ENCODE results near the gene MYO18B.

The MYO18B gene

DNA sequence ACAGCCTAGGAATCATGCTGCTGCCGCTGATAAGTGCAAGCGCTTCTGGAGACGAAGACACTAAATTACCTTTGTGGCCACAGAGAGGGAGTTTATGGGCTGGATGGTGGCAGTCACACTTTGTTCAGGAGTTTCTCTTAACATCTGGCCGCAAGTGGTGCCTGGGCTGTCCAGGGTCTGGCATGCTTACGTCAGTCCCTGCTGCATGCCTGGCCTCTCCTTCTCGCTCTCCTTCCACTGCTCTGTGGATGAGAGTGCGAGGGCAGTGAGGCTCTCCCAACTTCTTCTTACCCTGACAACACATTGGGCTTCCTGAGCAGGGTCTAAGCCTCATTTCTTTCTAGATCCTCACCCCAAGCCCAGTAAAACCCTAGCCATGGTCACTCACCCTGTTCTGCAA lies 266.6 kb downstream of the MYO18B start:
- Histone ChIP-seq H3K27me3 (ENCODE audit: insufficient read depth, poor library complexity, severe bottlenecking) (no peaks in the 10 kb centered on the region), H3K4me3 (replicated peaks; ENCODE audit: insufficient read depth, low read length) (no peak overlapping the region), H3K27ac (replicated peaks) (no peak overlapping the region)
- no peak for DNase-seq (ENCODE audit: low read depth in 1 of 2, low spot score in 1 of 2)
- TF ChIP-seq GABPA (IDR thresholded peaks at IDR 0.05; ENCODE audit: low read depth) (no peak), POLR2AphosphoS5 (IDR thresholded peaks at IDR 0.05; ENCODE audit: low read depth) (no peak), SPI1 (IDR thresholded peaks at IDR 0.05; ENCODE audit: borderline replicate concordance, low read depth) (no peak)
- TF ChIP-seq, protein P1, sequence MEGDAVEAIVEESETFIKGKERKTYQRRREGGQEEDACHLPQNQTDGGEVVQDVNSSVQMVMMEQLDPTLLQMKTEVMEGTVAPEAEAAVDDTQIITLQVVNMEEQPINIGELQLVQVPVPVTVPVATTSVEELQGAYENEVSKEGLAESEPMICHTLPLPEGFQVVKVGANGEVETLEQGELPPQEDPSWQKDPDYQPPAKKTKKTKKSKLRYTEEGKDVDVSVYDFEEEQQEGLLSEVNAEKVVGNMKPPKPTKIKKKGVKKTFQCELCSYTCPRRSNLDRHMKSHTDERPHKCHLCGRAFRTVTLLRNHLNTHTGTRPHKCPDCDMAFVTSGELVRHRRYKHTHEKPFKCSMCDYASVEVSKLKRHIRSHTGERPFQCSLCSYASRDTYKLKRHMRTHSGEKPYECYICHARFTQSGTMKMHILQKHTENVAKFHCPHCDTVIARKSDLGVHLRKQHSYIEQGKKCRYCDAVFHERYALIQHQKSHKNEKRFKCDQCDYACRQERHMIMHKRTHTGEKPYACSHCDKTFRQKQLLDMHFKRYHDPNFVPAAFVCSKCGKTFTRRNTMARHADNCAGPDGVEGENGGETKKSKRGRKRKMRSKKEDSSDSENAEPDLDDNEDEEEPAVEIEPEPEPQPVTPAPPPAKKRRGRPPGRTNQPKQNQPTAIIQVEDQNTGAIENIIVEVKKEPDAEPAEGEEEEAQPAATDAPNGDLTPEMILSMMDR (IDR thresholded peaks at IDR 0.05; ENCODE audit: insufficient read depth, low read length) = no peak
- TF ChIP-seq, protein P2, sequence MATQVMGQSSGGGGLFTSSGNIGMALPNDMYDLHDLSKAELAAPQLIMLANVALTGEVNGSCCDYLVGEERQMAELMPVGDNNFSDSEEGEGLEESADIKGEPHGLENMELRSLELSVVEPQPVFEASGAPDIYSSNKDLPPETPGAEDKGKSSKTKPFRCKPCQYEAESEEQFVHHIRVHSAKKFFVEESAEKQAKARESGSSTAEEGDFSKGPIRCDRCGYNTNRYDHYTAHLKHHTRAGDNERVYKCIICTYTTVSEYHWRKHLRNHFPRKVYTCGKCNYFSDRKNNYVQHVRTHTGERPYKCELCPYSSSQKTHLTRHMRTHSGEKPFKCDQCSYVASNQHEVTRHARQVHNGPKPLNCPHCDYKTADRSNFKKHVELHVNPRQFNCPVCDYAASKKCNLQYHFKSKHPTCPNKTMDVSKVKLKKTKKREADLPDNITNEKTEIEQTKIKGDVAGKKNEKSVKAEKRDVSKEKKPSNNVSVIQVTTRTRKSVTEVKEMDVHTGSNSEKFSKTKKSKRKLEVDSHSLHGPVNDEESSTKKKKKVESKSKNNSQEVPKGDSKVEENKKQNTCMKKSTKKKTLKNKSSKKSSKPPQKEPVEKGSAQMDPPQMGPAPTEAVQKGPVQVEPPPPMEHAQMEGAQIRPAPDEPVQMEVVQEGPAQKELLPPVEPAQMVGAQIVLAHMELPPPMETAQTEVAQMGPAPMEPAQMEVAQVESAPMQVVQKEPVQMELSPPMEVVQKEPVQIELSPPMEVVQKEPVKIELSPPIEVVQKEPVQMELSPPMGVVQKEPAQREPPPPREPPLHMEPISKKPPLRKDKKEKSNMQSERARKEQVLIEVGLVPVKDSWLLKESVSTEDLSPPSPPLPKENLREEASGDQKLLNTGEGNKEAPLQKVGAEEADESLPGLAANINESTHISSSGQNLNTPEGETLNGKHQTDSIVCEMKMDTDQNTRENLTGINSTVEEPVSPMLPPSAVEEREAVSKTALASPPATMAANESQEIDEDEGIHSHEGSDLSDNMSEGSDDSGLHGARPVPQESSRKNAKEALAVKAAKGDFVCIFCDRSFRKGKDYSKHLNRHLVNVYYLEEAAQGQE (IDR thresholded peaks at IDR 0.05; ENCODE audit: insufficient replicate concordance, low read depth) = no peak

DNA sequence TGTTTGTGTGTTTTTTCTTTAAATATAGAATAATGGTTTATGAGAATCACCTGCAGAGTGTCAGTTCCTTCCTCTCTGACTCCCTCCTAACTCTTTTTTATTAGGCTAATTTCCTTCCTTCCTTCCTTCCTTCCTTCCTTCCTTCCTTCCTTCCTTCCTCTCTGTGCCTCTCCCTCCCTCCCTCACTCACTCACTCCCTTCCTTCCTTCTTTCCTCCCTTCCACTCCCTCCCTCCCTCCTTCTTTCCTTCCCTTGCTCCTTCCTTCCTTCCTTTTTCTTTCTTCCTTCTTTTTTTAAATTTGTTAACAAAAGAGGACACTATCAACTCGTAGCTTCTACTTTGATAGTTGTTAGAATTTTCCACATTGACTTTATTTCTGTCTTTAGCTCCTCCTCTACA lies 274.9 kb downstream of the MYO18B start:
- H3K27ac ChIP-seq (replicated peaks) = no peak overlapping the region
- DNase-seq (ENCODE audit: low read depth in 1 of 2, low spot score in 1 of 2) = no peak
- TF ChIP-seq POLR2AphosphoS5 (IDR thresholded peaks at IDR 0.05; ENCODE audit: low read depth) (no peak), SPI1 (IDR thresholded peaks at IDR 0.05; ENCODE audit: borderline replicate concordance, low read depth) (no peak), GABPA (IDR thresholded peaks at IDR 0.05; ENCODE audit: low read depth) (no peak)
- TF ChIP-seq, protein P1 (IDR thresholded peaks at IDR 0.05; ENCODE audit: insufficient read depth, low read length) = no peak
- TF ChIP-seq, protein P2 (IDR thresholded peaks at IDR 0.05; ENCODE audit: insufficient replicate concordance, low read depth) = no peak
- H3K27me3 ChIP-seq (ENCODE audit: insufficient read depth, poor library complexity, severe bottlenecking) = no peaks in the 10 kb centered on the region
- H3K4me3 ChIP-seq (replicated peaks; ENCODE audit: insufficient read depth, low read length) = no peak overlapping the region

DNA sequence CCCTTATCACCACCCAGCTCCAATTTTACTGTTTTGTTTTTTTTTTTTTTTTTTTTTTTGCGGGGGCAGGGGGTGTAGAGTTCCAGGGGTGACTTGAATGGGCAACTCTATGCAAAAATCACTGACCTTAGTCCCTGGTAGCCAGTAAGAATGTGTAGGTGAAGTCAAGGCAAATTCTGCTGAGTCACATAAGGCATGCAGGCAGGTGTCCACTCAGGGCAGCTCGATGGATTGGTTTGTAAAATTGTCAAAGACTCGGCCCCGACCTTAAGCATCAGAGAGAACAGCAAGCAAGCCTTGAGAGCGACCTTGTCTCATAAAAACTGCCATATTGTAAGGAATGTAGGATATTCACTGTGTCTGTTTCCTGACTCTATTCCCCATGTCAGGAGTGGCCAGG lies 275.9 kb downstream of the MYO18B start:
- no peak for DNase-seq (ENCODE audit: low read depth in 1 of 2, low spot score in 1 of 2)

More for the DNA sequence above, 275.9 kb downstream of the MYO18B start:
- H3K27me3 ChIP-seq (ENCODE audit: insufficient read depth, poor library complexity, severe bottlenecking) = no peaks in the 10 kb centered on the region
- TF ChIP-seq GABPA (IDR thresholded peaks at IDR 0.05; ENCODE audit: low read depth) = no peak
- TF ChIP-seq SPI1 (IDR thresholded peaks at IDR 0.05; ENCODE audit: borderline replicate concordance, low read depth) = no peak
- TF ChIP-seq, protein P2 (IDR thresholded peaks at IDR 0.05; ENCODE audit: insufficient replicate concordance, low read depth) = no peak
- no peak for TF ChIP-seq POLR2AphosphoS5 (IDR thresholded peaks at IDR 0.05; ENCODE audit: low read depth)
- TF ChIP-seq, protein P1 (IDR thresholded peaks at IDR 0.05; ENCODE audit: insufficient read depth, low read length) = no peak
- H3K27ac ChIP-seq (replicated peaks) = no peak overlapping the region
- no peak overlapping the region for H3K4me3 ChIP-seq (replicated peaks; ENCODE audit: insufficient read depth, low read length)
